K562 (cell line): Measurements from ENCODE around the gene PSMC6. TPM values are rescaled to one million over a fixed set of nuclear protein-coding genes. Genes with fewer than 3 reads are reported as not detected.
A peak's percentile ranks its signal among the peaks of the same experiment; 100 is the strongest.

ENCODE experiments used
- ARID2 ChIP-seq: fragments of 450-650 bp; IDR thresholded peaks from 2 replicates; pipeline ENCODE4 v1.6.1; 2017; ENCODE audit warnings: antibody characterized with exemption, mild to moderate bottlenecking
- ASH1L ChIP-seq: fragments of 450-650 bp; IDR thresholded peaks from 2 replicates; pipeline ENCODE4 v1.6.1; 2018; ENCODE audit warnings: borderline replicate concordance, mild to moderate bottlenecking, low read depth; ENCODE audit not compliant: partially characterized antibody
- CBX3 ChIP-seq, 2 experiments: IDR thresholded peaks; 1 replicate in 1 of 2; 2 replicates in 1 of 2; pipeline ENCODE4 v1.6.1; 2012; ENCODE audit warnings: inconsistent platforms in 2 of 2, low read length in 2 of 2, borderline replicate concordance in 1 of 2, control low read depth in 1 of 2
- HCFC1 ChIP-seq: IDR thresholded peaks from 2 replicates; pipeline ENCODE4 v1.6.1; 2012; ENCODE audit warnings: low read depth, low read length, improper control_type of control experiment
- MGA ChIP-seq: fragments of 450-650 bp; IDR thresholded peaks from 2 replicates; pipeline ENCODE4 v1.6.1; 2016; ENCODE audit warnings: mild to moderate bottlenecking, moderate library complexity
- SP1 ChIP-seq: sonication (generic); formaldehyde crosslinking; IDR thresholded peaks from 2 replicates; pipeline ENCODE4 v1.8.1; 2022; ENCODE audit warnings: mild to moderate bottlenecking, missing genetic modification reagents
- TAF15 ChIP-seq: fragments of 200-400 bp; formaldehyde crosslinking; IDR thresholded peaks from 2 replicates; pipeline ENCODE4 v1.6.1; 2017; ENCODE audit warnings: mild to moderate bottlenecking, low read depth, low read length, moderate library complexity
- ZNF778 ChIP-seq: fragments of 450-650 bp; formaldehyde crosslinking; IDR thresholded peaks from 2 replicates; pipeline ENCODE4 v1.4.0; 2020; ENCODE audit warnings: mild to moderate bottlenecking, moderate library complexity
- polyA plus RNA-seq, 8 experiments: library from polyadenylated mRNA; depleted of rRNA in 4 of 8; stranded (reverse) in 5 of 8; unstranded in 3 of 8; fragments of >200 nt; fragmentation: Nextera tagmentation in 2 of 8; fragmentation: Illumina TruSeq in 1 of 8; extraction: Ambion mirVana in 2 of 8; extraction: Trizol in 1 of 8; gene quantifications; 2 replicates each; pipeline versions ENCODE4 v1.2.1 to v1.2.3, GENCODE V29; 2011 to 2014; ENCODE audit warnings: inconsistent platforms in 1 of 8, missing spikeins in 1 of 8
- total RNA-seq, 7 experiments: library from RNA; depleted of rRNA in 6 of 7; stranded (reverse); fragments of >200 nt in 6 of 7; fragmentation: Illumina TruSeq in 2 of 7; extraction: Trizol in 2 of 7; gene quantifications; 2 replicates each; pipeline versions ENCODE4 v1.2.1 to v1.2.3, GENCODE V29; 2011 to 2021; ENCODE audit warnings: low replicate concordance in 1 of 7
- TF ChIP-seq, protein P1 (sequence below): fragments of 250-450 bp; sonication (Bioruptor Pico); IDR thresholded peaks from 2 replicates; pipeline ENCODE4 v1.5.0; 2021; ENCODE audit warnings: mild to moderate bottlenecking, borderline replicate concordance
- TF ChIP-seq, protein P2 (sequence below): sonication (generic); formaldehyde crosslinking; IDR thresholded peaks from 2 replicates; pipeline ENCODE4 v1.8.1; 2023; ENCODE audit warnings: mild to moderate bottlenecking, missing genetic modification reagents
- TF ChIP-seq, protein P3 (sequence below): fragments of 450-650 bp; formaldehyde crosslinking; IDR thresholded peaks from 2 replicates; pipeline ENCODE4 v1.4.0; 2022; ENCODE audit warnings: missing genetic modification characterization

Gene PSMC6
- total and polyA plus RNA-seq, 9 of the 15 experiments (the other 6 are each of a cell fraction or from before 2014, with no cell fraction given): 91.4 to 224 (median 182) TPM

- peak; percentile 32; the same call in 1 of the 2 replicates for TF ChIP-seq MGA
- TF ChIP-seq ASH1L: no peak
- no peak for TF ChIP-seq ARID2
- TF ChIP-seq, protein P1, sequence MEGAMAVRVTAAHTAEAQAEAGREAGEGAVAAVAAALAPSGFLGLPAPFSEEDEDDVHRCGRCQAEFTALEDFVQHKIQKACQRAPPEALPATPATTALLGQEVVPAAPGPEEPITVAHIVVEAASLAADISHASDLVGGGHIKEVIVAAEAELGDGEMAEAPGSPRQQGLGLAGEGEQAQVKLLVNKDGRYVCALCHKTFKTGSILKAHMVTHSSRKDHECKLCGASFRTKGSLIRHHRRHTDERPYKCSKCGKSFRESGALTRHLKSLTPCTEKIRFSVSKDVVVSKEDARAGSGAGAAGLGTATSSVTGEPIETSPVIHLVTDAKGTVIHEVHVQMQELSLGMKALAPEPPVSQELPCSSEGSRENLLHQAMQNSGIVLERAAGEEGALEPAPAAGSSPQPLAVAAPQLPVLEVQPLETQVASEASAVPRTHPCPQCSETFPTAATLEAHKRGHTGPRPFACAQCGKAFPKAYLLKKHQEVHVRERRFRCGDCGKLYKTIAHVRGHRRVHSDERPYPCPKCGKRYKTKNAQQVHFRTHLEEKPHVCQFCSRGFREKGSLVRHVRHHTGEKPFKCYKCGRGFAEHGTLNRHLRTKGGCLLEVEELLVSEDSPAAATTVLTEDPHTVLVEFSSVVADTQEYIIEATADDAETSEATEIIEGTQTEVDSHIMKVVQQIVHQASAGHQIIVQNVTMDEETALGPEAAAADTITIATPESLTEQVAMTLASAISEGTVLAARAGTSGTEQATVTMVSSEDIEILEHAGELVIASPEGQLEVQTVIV (CRISPR knock-in tag): no peak
- TF ChIP-seq, protein P2, sequence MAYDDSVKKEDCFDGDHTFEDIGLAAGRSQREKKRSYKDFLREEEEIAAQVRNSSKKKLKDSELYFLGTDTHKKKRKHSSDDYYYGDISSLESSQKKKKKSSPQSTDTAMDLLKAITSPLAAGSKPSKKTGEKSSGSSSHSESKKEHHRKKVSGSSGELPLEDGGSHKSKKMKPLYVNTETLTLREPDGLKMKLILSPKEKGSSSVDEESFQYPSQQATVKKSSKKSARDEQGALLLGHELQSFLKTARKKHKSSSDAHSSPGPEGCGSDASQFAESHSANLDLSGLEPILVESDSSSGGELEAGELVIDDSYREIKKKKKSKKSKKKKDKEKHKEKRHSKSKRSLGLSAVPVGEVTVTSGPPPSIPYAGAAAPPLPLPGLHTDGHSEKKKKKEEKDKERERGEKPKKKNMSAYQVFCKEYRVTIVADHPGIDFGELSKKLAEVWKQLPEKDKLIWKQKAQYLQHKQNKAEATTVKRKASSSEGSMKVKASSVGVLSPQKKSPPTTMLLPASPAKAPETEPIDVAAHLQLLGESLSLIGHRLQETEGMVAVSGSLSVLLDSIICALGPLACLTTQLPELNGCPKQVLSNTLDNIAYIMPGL (CRISPR knock-in tag): no peak
- TF ChIP-seq, protein P3, sequence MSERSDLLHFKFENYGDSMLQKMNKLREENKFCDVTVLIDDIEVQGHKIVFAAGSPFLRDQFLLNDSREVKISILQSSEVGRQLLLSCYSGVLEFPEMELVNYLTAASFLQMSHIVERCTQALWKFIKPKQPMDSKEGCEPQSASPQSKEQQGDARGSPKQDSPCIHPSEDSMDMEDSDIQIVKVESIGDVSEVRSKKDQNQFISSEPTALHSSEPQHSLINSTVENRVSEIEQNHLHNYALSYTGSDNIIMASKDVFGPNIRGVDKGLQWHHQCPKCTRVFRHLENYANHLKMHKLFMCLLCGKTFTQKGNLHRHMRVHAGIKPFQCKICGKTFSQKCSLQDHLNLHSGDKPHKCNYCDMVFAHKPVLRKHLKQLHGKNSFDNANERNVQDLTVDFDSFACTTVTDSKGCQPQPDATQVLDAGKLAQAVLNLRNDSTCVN (CRISPR knock-in tag): no peak
- TF ChIP-seq HCFC1: no peak
- no peak for TF ChIP-seq ZNF778 (CRISPR knock-in tag)
- no peak for TF ChIP-seq CBX3 (IDR thresholded peaks at IDR 0.05; ENCODE audit: borderline replicate concordance in 1 of 2, low read length in 2 of 2)
- no peak for TF ChIP-seq SP1 (CRISPR knock-in tag)
- no peak for TF ChIP-seq TAF15
Observed at GRCh38 chr14:52706286-52706685, 714 bp upstream of the PSMC6 start (continued).
